SK-N-SH treated with all-trans-retinoic acid at 6 μM for 48 hours (cell line): ENCODE results near the gene PPP1R15B.

Experiments used
- ATAC-seq: fragments of 200-7000 bp; cut with Tn5 transposase; 3 replicates; pipeline ENCODE4 v1.9.1; 2020; ENCODE audit warnings: mild to moderate bottlenecking, moderate library complexity
- ARNTL ChIP-seq: fragments of 450-650 bp; formaldehyde crosslinking; IDR thresholded peaks from 2 replicates; pipeline ENCODE4 v1.5.0; 2020; ENCODE audit warnings: low read depth, mild to moderate bottlenecking, moderate library complexity, borderline replicate concordance
- BACH2 ChIP-seq: fragments of 250-450 bp; sonication (Bioruptor Pico); IDR thresholded peaks from 2 replicates; pipeline ENCODE4 v1.9.0; 2021; ENCODE audit warnings: mild to moderate bottlenecking, borderline replicate concordance
- CREB5 ChIP-seq: fragments of 250-450 bp; sonication (Bioruptor Pico); IDR thresholded peaks from 2 replicates; pipeline ENCODE4 v1.5.1; 2020; ENCODE audit warnings: low read depth, mild to moderate bottlenecking, moderate library complexity
- CSDC2 ChIP-seq: fragments of 250-450 bp; sonication (Bioruptor Pico); IDR thresholded peaks from 2 replicates; pipeline ENCODE4 v1.5.0; 2020; ENCODE audit warnings: mild to moderate bottlenecking, moderate library complexity
- CSRNP3 ChIP-seq: fragments of 250-450 bp; sonication (Bioruptor Pico); IDR thresholded peaks from 2 replicates; pipeline ENCODE4 v1.5.1; 2021; ENCODE audit warnings: mild to moderate bottlenecking, moderate library complexity
- ESRRG ChIP-seq: fragments of 250-450 bp; sonication (Bioruptor Pico); IDR thresholded peaks from 2 replicates; pipeline ENCODE4 v1.6.1; 2021; ENCODE audit warnings: mild to moderate bottlenecking
- GLIS3 ChIP-seq: fragments of 250-450 bp; sonication (Bioruptor Pico); IDR thresholded peaks from 2 replicates; pipeline ENCODE4 v1.5.0; 2020; ENCODE audit warnings: mild to moderate bottlenecking, moderate library complexity
- ISL1 ChIP-seq: fragments of 250-450 bp; sonication (Bioruptor Pico); IDR thresholded peaks from 2 replicates; pipeline ENCODE4 v2.1.2; 2022; ENCODE audit warnings: mild to moderate bottlenecking, moderate library complexity
- OSR1 ChIP-seq: fragments of 250-450 bp; sonication (Bioruptor Pico); IDR thresholded peaks from 2 replicates; pipeline ENCODE4 v1.8.0; 2022; ENCODE audit warnings: moderate library complexity, mild to moderate bottlenecking, inconsistent platforms
- PPARA ChIP-seq: fragments of 250-450 bp; sonication (Bioruptor Pico); IDR thresholded peaks from 2 replicates; pipeline ENCODE4 v1.5.0; 2020; ENCODE audit warnings: mild to moderate bottlenecking, borderline replicate concordance
- RARB ChIP-seq: fragments of 250-450 bp; sonication (Bioruptor Pico); IDR thresholded peaks from 2 replicates; pipeline ENCODE4 v1.8.0; 2021; ENCODE audit warnings: mild to moderate bottlenecking, moderate library complexity
- SNAI2 ChIP-seq: fragments of 250-450 bp; sonication (Bioruptor Pico); IDR thresholded peaks from 2 replicates; pipeline ENCODE4 v1.5.0; 2020; ENCODE audit warnings: mild to moderate bottlenecking, moderate library complexity
- TOX ChIP-seq: fragments of 250-450 bp; sonication (Bioruptor Pico); IDR thresholded peaks from 2 replicates; pipeline ENCODE4 v1.8.0; 2021; ENCODE audit warnings: mild to moderate bottlenecking, moderate library complexity, borderline replicate concordance
- ZC3H10 ChIP-seq: fragments of 250-450 bp; sonication (Bioruptor Pico); IDR thresholded peaks from 2 replicates; pipeline ENCODE4 v1.5.1; 2021; ENCODE audit warnings: mild to moderate bottlenecking, moderate library complexity
- ZNF565 ChIP-seq: fragments of 450-650 bp; formaldehyde crosslinking; conservative IDR thresholded peaks from 2 replicates; pipeline ENCODE4 v1.5.0; 2020; ENCODE audit warnings: low read depth, mild to moderate bottlenecking, moderate library complexity
- ZNF8 ChIP-seq: fragments of 450-650 bp; formaldehyde crosslinking; IDR thresholded peaks from 2 replicates; pipeline ENCODE4 v1.5.0; 2020; ENCODE audit warnings: mild to moderate bottlenecking, moderate library complexity
- TF ChIP-seq, protein P1 (sequence below): fragments of 250-450 bp; sonication (Bioruptor Pico); IDR thresholded peaks from 2 replicates; pipeline ENCODE4 v1.5.0; 2020; ENCODE audit warnings: mild to moderate bottlenecking, moderate library complexity
- TF ChIP-seq, protein P2 (sequence below): fragments of 250-450 bp; sonication (Bioruptor Pico); IDR thresholded peaks from 2 replicates; pipeline ENCODE4 v1.8.0; 2020; ENCODE audit warnings: mild to moderate bottlenecking, moderate library complexity, borderline replicate concordance
- TF ChIP-seq, protein P3 (sequence below): fragments of 250-450 bp; sonication (Bioruptor Pico); IDR thresholded peaks from 2 replicates; pipeline ENCODE4 v1.8.0; 2021; ENCODE audit warnings: low read depth, mild to moderate bottlenecking, moderate library complexity, borderline replicate concordance

PPP1R15B gene

GRCh38 chr1:204434116-204434755 lies 22.6 kb upstream of the PPP1R15B start:
- ATAC-seq: no peak
- no peak for TF ChIP-seq OSR1 (CRISPR knock-in tag)
- no peak for TF ChIP-seq BACH2
- no peak for TF ChIP-seq ZNF8 (CRISPR knock-in tag)
- no peak for TF ChIP-seq GLIS3
- no peak for TF ChIP-seq ZC3H10 (CRISPR knock-in tag)
- no peak for TF ChIP-seq ESRRG (CRISPR knock-in tag)
- TF ChIP-seq PPARA (CRISPR knock-in tag): no peak
- no peak for TF ChIP-seq ARNTL (CRISPR knock-in tag)
- no peak for TF ChIP-seq ZNF565 (CRISPR knock-in tag)
- TF ChIP-seq, protein P1, sequence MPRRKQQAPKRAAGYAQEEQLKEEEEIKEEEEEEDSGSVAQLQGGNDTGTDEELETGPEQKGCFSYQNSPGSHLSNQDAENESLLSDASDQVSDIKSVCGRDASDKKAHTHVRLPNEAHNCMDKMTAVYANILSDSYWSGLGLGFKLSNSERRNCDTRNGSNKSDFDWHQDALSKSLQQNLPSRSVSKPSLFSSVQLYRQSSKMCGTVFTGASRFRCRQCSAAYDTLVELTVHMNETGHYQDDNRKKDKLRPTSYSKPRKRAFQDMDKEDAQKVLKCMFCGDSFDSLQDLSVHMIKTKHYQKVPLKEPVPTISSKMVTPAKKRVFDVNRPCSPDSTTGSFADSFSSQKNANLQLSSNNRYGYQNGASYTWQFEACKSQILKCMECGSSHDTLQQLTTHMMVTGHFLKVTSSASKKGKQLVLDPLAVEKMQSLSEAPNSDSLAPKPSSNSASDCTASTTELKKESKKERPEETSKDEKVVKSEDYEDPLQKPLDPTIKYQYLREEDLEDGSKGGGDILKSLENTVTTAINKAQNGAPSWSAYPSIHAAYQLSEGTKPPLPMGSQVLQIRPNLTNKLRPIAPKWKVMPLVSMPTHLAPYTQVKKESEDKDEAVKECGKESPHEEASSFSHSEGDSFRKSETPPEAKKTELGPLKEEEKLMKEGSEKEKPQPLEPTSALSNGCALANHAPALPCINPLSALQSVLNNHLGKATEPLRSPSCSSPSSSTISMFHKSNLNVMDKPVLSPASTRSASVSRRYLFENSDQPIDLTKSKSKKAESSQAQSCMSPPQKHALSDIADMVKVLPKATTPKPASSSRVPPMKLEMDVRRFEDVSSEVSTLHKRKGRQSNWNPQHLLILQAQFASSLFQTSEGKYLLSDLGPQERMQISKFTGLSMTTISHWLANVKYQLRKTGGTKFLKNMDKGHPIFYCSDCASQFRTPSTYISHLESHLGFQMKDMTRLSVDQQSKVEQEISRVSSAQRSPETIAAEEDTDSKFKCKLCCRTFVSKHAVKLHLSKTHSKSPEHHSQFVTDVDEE (CRISPR knock-in tag): no peak
- TF ChIP-seq, protein P2, sequence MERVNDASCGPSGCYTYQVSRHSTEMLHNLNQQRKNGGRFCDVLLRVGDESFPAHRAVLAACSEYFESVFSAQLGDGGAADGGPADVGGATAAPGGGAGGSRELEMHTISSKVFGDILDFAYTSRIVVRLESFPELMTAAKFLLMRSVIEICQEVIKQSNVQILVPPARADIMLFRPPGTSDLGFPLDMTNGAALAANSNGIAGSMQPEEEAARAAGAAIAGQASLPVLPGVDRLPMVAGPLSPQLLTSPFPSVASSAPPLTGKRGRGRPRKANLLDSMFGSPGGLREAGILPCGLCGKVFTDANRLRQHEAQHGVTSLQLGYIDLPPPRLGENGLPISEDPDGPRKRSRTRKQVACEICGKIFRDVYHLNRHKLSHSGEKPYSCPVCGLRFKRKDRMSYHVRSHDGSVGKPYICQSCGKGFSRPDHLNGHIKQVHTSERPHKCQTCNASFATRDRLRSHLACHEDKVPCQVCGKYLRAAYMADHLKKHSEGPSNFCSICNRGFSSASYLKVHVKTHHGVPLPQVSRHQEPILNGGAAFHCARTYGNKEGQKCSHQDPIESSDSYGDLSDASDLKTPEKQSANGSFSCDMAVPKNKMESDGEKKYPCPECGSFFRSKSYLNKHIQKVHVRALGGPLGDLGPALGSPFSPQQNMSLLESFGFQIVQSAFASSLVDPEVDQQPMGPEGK: no peak
- TF ChIP-seq ISL1 (CRISPR knock-in tag): no peak
- TF ChIP-seq RARB (CRISPR knock-in tag): no peak
- TF ChIP-seq CSDC2 (CRISPR knock-in tag): no peak
- TF ChIP-seq, protein P3, sequence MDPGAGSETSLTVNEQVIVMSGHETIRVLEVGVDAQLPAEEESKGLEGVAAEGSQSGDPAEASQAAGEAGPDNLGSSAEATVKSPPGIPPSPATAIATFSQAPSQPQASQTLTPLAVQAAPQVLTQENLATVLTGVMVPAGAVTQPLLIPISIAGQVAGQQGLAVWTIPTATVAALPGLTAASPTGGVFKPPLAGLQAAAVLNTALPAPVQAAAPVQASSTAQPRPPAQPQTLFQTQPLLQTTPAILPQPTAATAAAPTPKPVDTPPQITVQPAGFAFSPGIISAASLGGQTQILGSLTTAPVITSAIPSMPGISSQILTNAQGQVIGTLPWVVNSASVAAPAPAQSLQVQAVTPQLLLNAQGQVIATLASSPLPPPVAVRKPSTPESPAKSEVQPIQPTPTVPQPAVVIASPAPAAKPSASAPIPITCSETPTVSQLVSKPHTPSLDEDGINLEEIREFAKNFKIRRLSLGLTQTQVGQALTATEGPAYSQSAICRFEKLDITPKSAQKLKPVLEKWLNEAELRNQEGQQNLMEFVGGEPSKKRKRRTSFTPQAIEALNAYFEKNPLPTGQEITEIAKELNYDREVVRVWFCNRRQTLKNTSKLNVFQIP (CRISPR knock-in tag): no peak

DNA sequence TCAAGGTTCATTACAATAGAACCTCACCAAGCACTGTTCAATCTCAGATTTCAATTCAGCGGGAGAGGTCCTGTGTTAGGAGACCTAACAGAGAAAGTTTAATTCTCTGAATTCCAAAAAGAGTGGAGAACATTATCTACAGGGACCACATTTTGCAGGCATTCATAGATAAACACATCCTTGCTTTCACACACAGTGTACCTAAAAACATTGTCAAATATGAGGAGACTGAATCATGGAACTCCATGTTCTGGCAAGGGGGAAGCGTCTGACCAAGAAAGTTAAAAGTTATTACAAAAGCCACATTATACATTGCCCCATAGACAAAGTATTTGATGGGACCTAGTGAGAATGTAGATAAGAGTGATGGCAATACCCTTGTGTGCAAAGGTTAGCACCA lies 21.1 kb upstream of the PPP1R15B start:
- no peak for TF ChIP-seq ISL1 (CRISPR knock-in tag)
- no peak for TF ChIP-seq CSDC2 (CRISPR knock-in tag)
- TF ChIP-seq PPARA (CRISPR knock-in tag): no peak
- TF ChIP-seq, all 23 proteins: peak for 0

GRCh38 chr1:204431310-204432184 lies 19.9 kb upstream of the PPP1R15B start:
- peak; percentile 98 for ATAC-seq
- TF ChIP-seq RARB (CRISPR knock-in tag): no peak
- TF ChIP-seq, all 23 proteins: peak for 0

More for the DNA sequence above, 21.1 kb upstream of the PPP1R15B start:
- ATAC-seq: no peak

- ATAC-seq: no peak
- no peak for TF ChIP-seq TOX (CRISPR knock-in tag)
Observed at GRCh38 chr1:204429746-204430145, 18.1 kb upstream of the PPP1R15B start.

DNA sequence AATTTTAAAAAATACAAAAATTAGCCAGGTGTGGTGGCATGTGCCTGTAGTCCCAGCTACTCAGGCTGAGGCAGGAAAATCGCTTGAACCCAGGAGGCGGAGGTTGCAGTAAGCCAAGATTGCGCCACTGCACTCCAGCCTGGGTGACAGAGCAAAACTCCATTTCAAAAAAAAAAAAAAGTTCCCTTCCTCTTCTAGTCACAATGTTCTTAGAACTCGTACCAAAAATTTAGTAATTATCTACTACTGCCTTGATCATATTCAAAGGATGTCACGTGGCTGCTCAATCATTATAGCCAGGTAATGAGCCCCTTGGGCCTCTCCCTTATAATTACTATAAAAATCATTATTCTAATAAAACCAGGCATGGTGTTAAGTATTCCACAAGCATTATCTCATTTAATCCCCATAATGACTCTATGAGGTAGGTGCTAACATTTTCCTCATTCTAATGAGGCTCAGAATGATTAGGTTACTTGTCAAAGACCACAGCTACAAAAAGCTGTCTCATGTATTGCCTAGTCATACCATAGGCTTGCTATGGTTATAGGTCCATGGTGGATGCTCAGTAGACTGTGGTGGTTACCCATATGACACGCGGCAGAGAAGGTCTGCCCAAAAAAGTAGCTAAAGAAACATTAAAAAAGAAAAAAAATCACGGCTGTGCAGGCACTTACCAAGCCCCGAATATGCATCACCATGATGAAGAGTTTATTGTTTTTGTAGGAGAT lies 15.5 kb upstream of the PPP1R15B start:
- ATAC-seq: no peak
- no peak for TF ChIP-seq PPARA (CRISPR knock-in tag)
- TF ChIP-seq ESRRG (CRISPR knock-in tag): no peak
- no peak for TF ChIP-seq ZC3H10 (CRISPR knock-in tag)
- TF ChIP-seq CREB5 (CRISPR knock-in tag): no peak
- TF ChIP-seq SNAI2 (CRISPR knock-in tag): no peak
- TF ChIP-seq TOX (CRISPR knock-in tag): no peak
- no peak for TF ChIP-seq CSDC2 (CRISPR knock-in tag)
- no peak for TF ChIP-seq CSRNP3 (CRISPR knock-in tag)
- TF ChIP-seq, protein P1 (CRISPR knock-in tag): no peak
